NB4 (cell line): Measurements from ENCODE around the gene KRT39.

Experiments used
- CTCF ChIP-seq: IDR thresholded peaks from one replicate; pipeline ENCODE4 v1.5.1; 2012; ENCODE audit warnings: low read depth, low read length
- POLR2A ChIP-seq: IDR thresholded peaks from 2 replicates; pipeline ENCODE4 v1.6.1; 2011; ENCODE audit warnings: mild to moderate bottlenecking; ENCODE audit not compliant: insufficient read length; ENCODE audit errors: extremely low read depth

- TF ChIP-seq CTCF (no peak), POLR2A (no peak)
These were observed at the start of gene KRT39 for GRCh38 chr17:40966848-40967247.
